Measurements from ENCODE around the gene HIPK4.

- TF ChIP-seq POLR2AphosphoS5 (IDR thresholded peaks at IDR 0.05; ENCODE audit: low read depth, low read length) (no peak), TAF1 (IDR thresholded peaks at IDR 0.05; ENCODE audit: borderline replicate concordance, insufficient read depth, low read length) (no peak)
Measured at GRCh38 chr19:40395956-40396355, 6.0 kb upstream of the HIPK4 start.
